Activated naive CD4-positive, alpha-beta T cell treated with anti-CD3 and anti-CD28 coated beads, Interleukin-2, amount 10 ng/mL, durations not matched to agents 5 hours and 36 hours (primary cell): ENCODE measurements around the gene PALLD. TPM values are rescaled to one million over a fixed set of nuclear protein-coding genes. Genes with fewer than 3 reads are reported as not detected.

Source experiments
- total RNA-seq, 2 experiments: library from RNA; stranded (reverse); gene quantifications; one replicate each; pipeline ENCODE4 v1.2.3, GENCODE V29; 2021

The PALLD gene
- under 1 TPM; 0.29 to 0.66 TPM for total RNA-seq

DNA sequence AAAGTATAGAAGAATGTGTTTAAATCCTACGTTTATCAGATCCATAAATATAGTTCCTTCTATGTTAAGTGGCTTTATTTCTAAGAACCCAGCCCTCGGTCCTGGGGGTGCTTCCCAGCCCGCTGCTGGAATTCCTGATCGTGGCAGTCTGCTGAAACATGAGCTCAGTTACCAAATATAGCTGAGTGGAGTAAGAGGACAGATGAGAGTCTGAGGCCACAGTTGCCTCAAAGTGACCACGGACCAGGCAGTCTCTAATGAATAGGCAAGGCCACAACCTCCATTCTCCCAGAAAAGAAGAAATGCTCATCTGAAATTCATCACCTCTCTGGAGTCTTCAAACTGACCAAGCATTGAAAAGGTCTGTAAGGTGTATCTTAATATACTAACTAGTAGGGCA lies at the start of gene PALLD:
Gene PALLD, plus strand, starts transcription at position 219 of the 400 bp plus-strand sequence.

Other genes starting within 250 kb of the PALLD start
- gene DDX60, start 178.3 kb upstream of the PALLD start, total RNA-seq, result 10 to 100 TPM; 30.9 to 32.0 TPM
- 10 to 100 TPM; 30.6 to 32.3 TPM for gene DDX60L, start 16.6 kb upstream of the PALLD start, total RNA-seq